IMR-90 (cell line): ENCODE data around the gene HAX1.

Experiments used
- BHLHE40 ChIP-seq: fragments of 150-350 bp; IDR thresholded peaks from 2 replicates; pipeline ENCODE4 v1.6.1; 2016; ENCODE audit warnings: mild to moderate bottlenecking, low read depth, low read length
- FOS ChIP-seq: fragments of 150-350 bp; IDR thresholded peaks from 2 replicates; pipeline ENCODE4 v1.6.1; 2016; ENCODE audit warnings: low read depth, low read length
- MAFK ChIP-seq: IDR thresholded peaks from 2 replicates; pipeline ENCODE4 v1.6.1; 2012; ENCODE audit warnings: low read depth, low read length, improper control_type of control experiment
- MAZ ChIP-seq: IDR thresholded peaks from 2 replicates; pipeline ENCODE4 v1.6.1; 2012; ENCODE audit warnings: low read depth, mild to moderate bottlenecking, low read length, improper control_type of control experiment, moderate library complexity, borderline replicate concordance
- MXI1 ChIP-seq: IDR thresholded peaks from 2 replicates; pipeline ENCODE4 v1.6.1; 2012; ENCODE audit warnings: low read depth, mild to moderate bottlenecking, low read length, moderate library complexity, borderline replicate concordance
- POLR2A ChIP-seq: IDR thresholded peaks from 2 replicates; pipeline ENCODE4 v1.6.1; 2012; ENCODE audit warnings: mild to moderate bottlenecking, low read depth, low read length
- RAD21 ChIP-seq: IDR thresholded peaks from 2 replicates; pipeline ENCODE4 v1.6.1; 2012; ENCODE audit warnings: low read length, improper control_type of control experiment
- TF ChIP-seq, protein P1 (sequence below): conservative IDR thresholded peaks from 2 replicates; pipeline ENCODE4 v1.5.1; 2012; ENCODE audit warnings: mild to moderate bottlenecking, low read depth, low read length, improper control_type of control experiment
- TF ChIP-seq, protein P2 (sequence below): fragments of 150-350 bp; IDR thresholded peaks from 2 replicates; pipeline ENCODE4 v1.6.1; 2017; ENCODE audit warnings: mild to moderate bottlenecking, antibody characterized with exemption, low read length, low read depth

DNA sequence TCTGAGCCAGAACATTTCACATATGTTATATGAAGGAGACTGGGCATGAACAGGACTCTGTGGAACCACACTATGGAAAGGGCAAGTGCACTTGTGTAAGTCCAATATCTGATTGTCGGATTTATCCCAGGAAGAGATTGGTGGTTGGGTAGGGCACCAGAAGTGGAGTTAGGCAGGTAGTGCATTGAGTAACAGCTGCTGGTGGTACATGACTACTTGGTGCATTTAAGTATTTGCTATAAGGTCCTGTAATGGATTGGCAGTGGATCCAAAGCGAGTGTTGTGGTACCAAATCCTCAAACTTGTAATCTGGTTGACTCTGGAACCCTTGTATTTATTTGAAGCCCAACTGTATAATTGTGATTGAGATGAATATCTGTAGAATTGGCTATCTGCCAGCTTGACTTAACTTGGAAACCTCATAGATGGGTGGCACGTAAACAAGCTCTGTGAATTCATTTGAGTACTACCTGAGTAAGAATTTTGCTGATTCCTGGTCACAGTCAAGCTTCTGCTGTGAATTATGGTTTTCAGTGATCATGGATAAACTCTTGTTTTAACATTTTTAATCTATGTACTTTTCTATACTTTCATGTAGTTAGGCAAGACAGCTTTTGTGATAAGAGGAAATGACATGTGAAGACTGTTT is 30.6 kb upstream of the HAX1 start:
- TF ChIP-seq, protein P1, sequence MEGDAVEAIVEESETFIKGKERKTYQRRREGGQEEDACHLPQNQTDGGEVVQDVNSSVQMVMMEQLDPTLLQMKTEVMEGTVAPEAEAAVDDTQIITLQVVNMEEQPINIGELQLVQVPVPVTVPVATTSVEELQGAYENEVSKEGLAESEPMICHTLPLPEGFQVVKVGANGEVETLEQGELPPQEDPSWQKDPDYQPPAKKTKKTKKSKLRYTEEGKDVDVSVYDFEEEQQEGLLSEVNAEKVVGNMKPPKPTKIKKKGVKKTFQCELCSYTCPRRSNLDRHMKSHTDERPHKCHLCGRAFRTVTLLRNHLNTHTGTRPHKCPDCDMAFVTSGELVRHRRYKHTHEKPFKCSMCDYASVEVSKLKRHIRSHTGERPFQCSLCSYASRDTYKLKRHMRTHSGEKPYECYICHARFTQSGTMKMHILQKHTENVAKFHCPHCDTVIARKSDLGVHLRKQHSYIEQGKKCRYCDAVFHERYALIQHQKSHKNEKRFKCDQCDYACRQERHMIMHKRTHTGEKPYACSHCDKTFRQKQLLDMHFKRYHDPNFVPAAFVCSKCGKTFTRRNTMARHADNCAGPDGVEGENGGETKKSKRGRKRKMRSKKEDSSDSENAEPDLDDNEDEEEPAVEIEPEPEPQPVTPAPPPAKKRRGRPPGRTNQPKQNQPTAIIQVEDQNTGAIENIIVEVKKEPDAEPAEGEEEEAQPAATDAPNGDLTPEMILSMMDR = no peak
- TF ChIP-seq FOS (no peak), MXI1 (no peak), POLR2A (no peak), RAD21 (no peak), MAZ (no peak), MAFK (no peak), BHLHE40 (no peak)
- TF ChIP-seq, protein P2, sequence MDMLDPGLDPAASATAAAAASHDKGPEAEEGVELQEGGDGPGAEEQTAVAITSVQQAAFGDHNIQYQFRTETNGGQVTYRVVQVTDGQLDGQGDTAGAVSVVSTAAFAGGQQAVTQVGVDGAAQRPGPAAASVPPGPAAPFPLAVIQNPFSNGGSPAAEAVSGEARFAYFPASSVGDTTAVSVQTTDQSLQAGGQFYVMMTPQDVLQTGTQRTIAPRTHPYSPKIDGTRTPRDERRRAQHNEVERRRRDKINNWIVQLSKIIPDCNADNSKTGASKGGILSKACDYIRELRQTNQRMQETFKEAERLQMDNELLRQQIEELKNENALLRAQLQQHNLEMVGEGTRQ = no peak
